ENCODE data around the gene FGF22. TPM values are rescaled to one million over a fixed set of nuclear protein-coding genes. Genes with fewer than 3 reads are reported as not detected.

Gene FGF22
- total RNA-seq, 1 donor from 2014 or later = not detected

DNA sequence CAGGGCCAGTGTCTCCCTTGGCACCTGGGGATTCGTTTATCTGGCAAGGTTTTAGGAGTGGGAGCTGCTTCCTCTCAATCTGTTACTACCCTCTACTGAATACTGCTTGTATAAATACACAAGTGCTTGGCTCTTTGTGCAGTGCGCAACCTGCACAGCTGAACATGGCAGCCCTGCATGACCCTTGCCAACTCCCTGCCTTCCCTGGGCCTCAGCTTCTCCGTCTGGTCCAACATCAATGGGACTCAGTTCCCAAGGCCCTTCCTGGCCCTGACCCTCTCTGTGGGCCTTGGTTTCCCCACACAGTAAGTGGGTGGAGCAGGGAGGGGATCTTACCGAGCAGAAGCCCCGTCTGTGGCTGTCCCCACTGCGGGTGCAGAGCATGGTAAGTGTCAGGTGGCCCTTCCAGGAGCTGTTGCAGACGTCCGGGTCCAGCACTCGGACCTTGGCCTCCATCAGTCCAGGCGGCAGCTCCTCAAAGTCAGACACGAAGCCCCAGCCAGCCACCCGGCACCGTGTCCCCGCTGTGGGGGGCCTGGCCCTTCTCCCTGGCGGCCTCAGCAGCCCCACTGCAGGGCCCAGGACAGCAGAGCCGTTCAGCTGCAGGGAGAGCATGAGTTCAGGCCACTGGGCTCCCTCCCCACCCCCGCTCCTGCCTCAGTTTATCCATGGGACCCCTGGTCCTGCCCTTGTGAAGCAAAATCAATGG lies 47.1 kb downstream of the FGF22 start:
- intact Hi-C loops (cut with DNase I) = no loop called here
- no peak for ATAC-seq
- DNase-seq (ENCODE audit: missing footprints) = no peak

- ATAC-seq = no peak
- intact Hi-C loops (cut with DNase I) = no loop called here
- no peak for DNase-seq (ENCODE audit: missing footprints)
Measured at GRCh38 chr19:687569-688166, 48.0 kb downstream of the FGF22 start.

GRCh38 chr19:688214-688613 lies 48.5 kb downstream of the FGF22 start:
- DNase-seq (ENCODE audit: missing footprints) = no peak
- intact Hi-C loops (cut with DNase I) = no loop called here
- no peak for ATAC-seq

GRCh38 chr19:688992-689391 lies 49.3 kb downstream of the FGF22 start:
- no peak for ATAC-seq
- intact Hi-C loops (cut with DNase I) = no loop called here
- no peak for DNase-seq (ENCODE audit: missing footprints)

DNA sequence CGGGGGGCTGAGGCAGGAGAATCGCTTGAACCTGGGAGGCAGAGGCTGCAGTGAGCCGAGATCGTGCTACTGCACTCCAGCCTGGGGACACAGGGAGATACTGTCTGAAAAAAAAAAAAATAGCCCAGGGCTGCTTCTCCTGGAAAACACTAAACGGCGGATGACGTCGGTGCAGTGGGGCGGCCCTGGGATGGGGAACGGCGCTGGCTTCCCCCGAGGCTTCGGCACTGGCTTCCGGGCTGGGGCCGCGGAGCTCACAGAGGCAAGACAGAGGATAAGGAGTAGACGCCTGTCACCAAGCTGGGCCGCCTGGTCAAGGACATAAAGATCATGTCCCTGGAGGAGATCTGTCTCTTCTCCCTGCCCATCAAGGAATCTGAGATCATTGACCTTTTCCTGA lies 50.5 kb downstream of the FGF22 start:
- DNase-seq (ENCODE audit: missing footprints) (peak; percentile 76), ATAC-seq (peak; percentile 73)

More for the DNA sequence above, 50.5 kb downstream of the FGF22 start:
- intact Hi-C loops (cut with DNase I) = no loop called here

Other genes with a start within 250 kb of the FGF22 start
- gene C2CD4C, start 230.7 kb upstream of the FGF22 start, total RNA-seq = 1.0 TPM
- gene SHC2, start 178.8 kb upstream of the FGF22 start, total RNA-seq = 10.7 TPM
- 0.19 TPM for gene MADCAM1, start 143.4 kb upstream of the FGF22 start, total RNA-seq
- gene TPGS1, start 132.4 kb upstream of the FGF22 start, total RNA-seq = 10.3 TPM
- gene CDC34, start 108.1 kb upstream of the FGF22 start, total RNA-seq = 109 TPM
- not detected for gene GZMM, start 95.8 kb upstream of the FGF22 start, total RNA-seq
- 1,651 TPM for gene BSG, start 67.3 kb upstream of the FGF22 start, total RNA-seq
- 4.5 TPM for gene HCN2, start 50.0 kb upstream of the FGF22 start, total RNA-seq
- gene POLRMT, start 6.3 kb upstream of the FGF22 start, total RNA-seq = 51.2 TPM
- gene RNF126, start 23.3 kb downstream of the FGF22 start, total RNA-seq = 19.7 TPM
- gene FSTL3, start 36.5 kb downstream of the FGF22 start, total RNA-seq = 37.1 TPM
- not detected for gene PRSS57, start 55.6 kb downstream of the FGF22 start, total RNA-seq
- 34.0 TPM for gene PALM, start 69.1 kb downstream of the FGF22 start, total RNA-seq
- not detected for gene MISP, start 111.2 kb downstream of the FGF22 start, total RNA-seq
- gene PTBP1, start 157.6 kb downstream of the FGF22 start, total RNA-seq = 67.6 TPM
- gene PLPPR3, start 182.1 kb downstream of the FGF22 start, total RNA-seq = not detected
- not detected for gene AZU1, start 188.0 kb downstream of the FGF22 start, total RNA-seq
- not detected for gene PRTN3, start 201.1 kb downstream of the FGF22 start, total RNA-seq
- 1.6 TPM for gene ELANE, start 212.4 kb downstream of the FGF22 start, total RNA-seq
- gene CFD, start 219.8 kb downstream of the FGF22 start, total RNA-seq = 655 TPM